ENCODE results near the gene RNF151.
"Not testable (repeated sequence)": the region's sequence is repeated elsewhere in the genome, so short reads cannot be mapped to it uniquely, and the experiment has no call there.

Gene RNF151

GRCh38 chr16:1960665-1961630, 5.7 kb upstream of the RNF151 start:
- Histone ChIP-seq H3K4me1 (ENCODE audit: control insufficient read depth in 1 of 2, insufficient read depth in 1 of 2, low read depth in 1 of 2, low read length in 1 of 2) (peaks cover 48 to 50% of the 10 kb centered on the region in 2 experiments), H3K9me3 (no peaks in the 10 kb centered on the region), H3K4me3 (ENCODE audit: low read depth in 1 of 2, low read length in 1 of 2) (peak overlapping the region in 1 of 2 experiments; percentile 82), H3K27me3 (peaks cover 3% of the 10 kb centered on the region), H3K27ac (no peak overlapping the region), H3K36me3 (peaks cover 20% of the 10 kb centered on the region)
- TF ChIP-seq CTCF (IDR thresholded peaks at IDR 0.05) = no peak

DNA sequence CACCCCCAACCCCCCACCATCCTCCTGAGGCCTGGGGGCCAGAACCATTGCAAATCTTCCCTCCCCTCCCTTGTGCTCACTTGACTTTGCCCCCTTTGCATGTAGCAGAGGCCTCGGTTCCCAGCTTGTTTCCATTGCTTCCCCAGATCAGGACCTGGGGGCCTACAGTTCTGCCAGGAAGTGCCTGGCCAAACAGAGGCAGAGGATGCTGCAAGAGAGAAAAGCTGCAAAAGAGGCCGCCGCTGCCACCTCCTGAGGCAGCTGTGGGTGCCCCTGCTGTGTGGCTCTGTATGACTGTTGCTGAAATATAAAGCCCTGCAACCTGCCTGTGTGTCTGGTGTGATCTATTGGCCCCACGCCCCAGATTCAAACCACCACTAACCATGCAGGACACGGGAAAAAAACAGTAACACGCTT, 5.0 kb upstream of the RNF151 start:
- peaks cover 48 to 51% of the 10 kb centered on the region in 2 experiments for H3K4me1 ChIP-seq (ENCODE audit: control insufficient read depth in 1 of 2, insufficient read depth in 1 of 2, low read depth in 1 of 2, low read length in 1 of 2)
- peaks cover 2% of the 10 kb centered on the region for H3K27me3 ChIP-seq
- peaks cover 20% of the 10 kb centered on the region for H3K36me3 ChIP-seq
- no peak overlapping the region for H3K4me3 ChIP-seq (ENCODE audit: low read depth in 1 of 2, low read length in 1 of 2)
- no peak for TF ChIP-seq CTCF (IDR thresholded peaks at IDR 0.05)
- H3K9me3 ChIP-seq = no peaks in the 10 kb centered on the region
- H3K27ac ChIP-seq = no peak overlapping the region

- H3K9me3 ChIP-seq; H3K4me3 ChIP-seq (ENCODE audit: low read depth in 1 of 2, low read length in 1 of 2); H3K27ac ChIP-seq; H3K27me3 ChIP-seq: not testable (repeated sequence)
- Histone ChIP-seq H3K4me1 (ENCODE audit: control insufficient read depth in 1 of 2, insufficient read depth in 1 of 2, low read depth in 1 of 2, low read length in 1 of 2) (peaks cover 48 to 51% of the 10 kb centered on the region in 2 experiments), H3K36me3 (peaks cover 20% of the 10 kb centered on the region)
Observed at GRCh38 chr16:1962161-1963153, 4.2 kb upstream of the RNF151 start.

GRCh38 chr16:1963806-1964505, 2.7 kb upstream of the RNF151 start:
- Histone ChIP-seq H3K36me3 (peaks cover 20% of the 10 kb centered on the region), H3K27me3 (no peaks in the 10 kb centered on the region), H3K4me1 (ENCODE audit: control insufficient read depth in 1 of 2, insufficient read depth in 1 of 2, low read depth in 1 of 2, low read length in 1 of 2) (peaks cover 43 to 47% of the 10 kb centered on the region in 2 experiments), H3K27ac (peak overlapping the region; percentile 88), H3K9me3 (no peaks in the 10 kb centered on the region), H3K4me3 (ENCODE audit: low read depth in 1 of 2, low read length in 1 of 2) (peak overlapping the region; percentile 80 to 87)
- TF ChIP-seq CTCF (IDR thresholded peaks at IDR 0.05) = no peak

GRCh38 chr16:1964506-1965395, 1.9 kb upstream of the RNF151 start, which contains the start of gene RPS2:
Gene RPS2, minus strand, starts transcription at chr16:1964826. Its CDS starts 201 bp downstream, at chr16:1964625.
- no peaks in the 10 kb centered on the region for H3K9me3 ChIP-seq
- peak within 1 kb of the TSS; percentile 80 to 87 for H3K4me3 ChIP-seq (ENCODE audit: low read depth in 1 of 2, low read length in 1 of 2)
- no peaks in the 10 kb centered on the region for H3K27me3 ChIP-seq
- TF ChIP-seq CTCF (IDR thresholded peaks at IDR 0.05) = peak; percentile 27
- peak within 1 kb of the TSS; percentile 88 for H3K27ac ChIP-seq
- H3K4me1 ChIP-seq (ENCODE audit: control insufficient read depth in 1 of 2, insufficient read depth in 1 of 2, low read depth in 1 of 2, low read length in 1 of 2) = peaks cover 35 to 39% of the 10 kb centered on the region in 2 experiments
- H3K36me3 ChIP-seq = peaks cover 20% of the 10 kb centered on the region

Data from neutrophil (primary cell).